Eye (tissue), 1 donor: ENCODE data around the gene HNMT.
"Not testable (repeated sequence)": the region's sequence is repeated elsewhere in the genome, so short reads cannot be mapped to it uniquely, and the experiment has no call there.

Source experiments
- DNase-seq: peaks from one replicate; pipeline ENCODE4 v3.0.0-alpha.2; 2015

HNMT gene

GRCh38 chr2:138016351-138017087, 52.2 kb downstream of the HNMT start:
- no peak for DNase-seq

- no peak for DNase-seq
Measured at GRCh38 chr2:138017824-138018223, 53.6 kb downstream of the HNMT start.

- no peak for DNase-seq
Measured at GRCh38 chr2:138018866-138019688, 54.8 kb downstream of the HNMT start.

GRCh38 chr2:138020432-138020831, 56.2 kb downstream of the HNMT start:
- no peak for DNase-seq

GRCh38 chr2:138021154-138021553, 56.9 kb downstream of the HNMT start:
- no peak for DNase-seq

GRCh38 chr2:138023298-138023697, 59.0 kb downstream of the HNMT start:
- no peak for DNase-seq

- DNase-seq: no peak
Measured at GRCh38 chr2:138023976-138024375, 59.7 kb downstream of the HNMT start.

GRCh38 chr2:138026111-138027020, 62.1 kb downstream of the HNMT start:
- DNase-seq: no peak

GRCh38 chr2:138028538-138028937, 64.3 kb downstream of the HNMT start:
- no peak for DNase-seq

- no peak for DNase-seq
Measured at GRCh38 chr2:138029276-138029675, 65.0 kb downstream of the HNMT start.

GRCh38 chr2:138030459-138030858, 66.2 kb downstream of the HNMT start:
- DNase-seq: no peak

GRCh38 chr2:138032334-138032733, 68.1 kb downstream of the HNMT start:
- no peak for DNase-seq

GRCh38 chr2:138034536-138034935, 70.3 kb downstream of the HNMT start:
- no peak for DNase-seq

- no peak for DNase-seq
Measured at GRCh38 chr2:138035608-138036217, 71.4 kb downstream of the HNMT start.

GRCh38 chr2:138036522-138036921, 72.2 kb downstream of the HNMT start:
- DNase-seq: no peak

- DNase-seq: no peak
Measured at GRCh38 chr2:138037090-138037489, 72.8 kb downstream of the HNMT start.

- no peak for DNase-seq
Measured at GRCh38 chr2:138040616-138041015, 76.3 kb downstream of the HNMT start.

GRCh38 chr2:138042311-138042710, 78.0 kb downstream of the HNMT start:
- no peak for DNase-seq

- not testable (repeated sequence) for DNase-seq
Measured at GRCh38 chr2:138043588-138043987, 79.3 kb downstream of the HNMT start.

- no peak for DNase-seq
Measured at GRCh38 chr2:138058427-138058826, 94.2 kb downstream of the HNMT start.

- no peak for DNase-seq
Measured at GRCh38 chr2:138059487-138060300, 95.4 kb downstream of the HNMT start.

GRCh38 chr2:138060301-138060635, 96.0 kb downstream of the HNMT start:
- DNase-seq: no peak
